GM23248 (cell line): Measurements from ENCODE around the gene ING3. TPM values are rescaled to one million over a fixed set of nuclear protein-coding genes. Genes with fewer than 3 reads are reported as not detected.

ENCODE experiments used
- DNase-seq: peaks from one replicate; pipeline ENCODE4 v3.0.0-alpha.2; 2015
- H2AFZ ChIP-seq: fragments of 200-600 bp; sonication (generic); 2 replicates; pipeline ENCODE4 v1.6.1; 2016; ENCODE audit warnings: antibody characterized with exemption
- H3F3A ChIP-seq: fragments of 200-600 bp; sonication (generic); 2 replicates; pipeline ENCODE4 v1.6.1; 2016; ENCODE audit warnings: mild to moderate bottlenecking, antibody characterized with exemption, mixed run types; ENCODE audit not compliant: insufficient read depth
- H3K27ac ChIP-seq: fragments of 200-600 bp; sonication (generic); 2 replicates; pipeline ENCODE4 v1.5.1; 2016; ENCODE audit warnings: mild to moderate bottlenecking
- H3K27me3 ChIP-seq: fragments of 200-600 bp; sonication (generic); replicated peaks from 2 replicates; pipeline ENCODE4 v1.6.1; 2016; ENCODE audit warnings: mild to moderate bottlenecking; ENCODE audit not compliant: insufficient read depth
- H3K36me3 ChIP-seq: fragments of 200-600 bp; sonication (generic); 2 replicates; pipeline ENCODE4 v1.6.1; 2016; ENCODE audit warnings: low read depth, mild to moderate bottlenecking
- H3K4me1 ChIP-seq: fragments of 200-600 bp; sonication (generic); 2 replicates; pipeline ENCODE4 v1.6.1; 2016; ENCODE audit warnings: mild to moderate bottlenecking; ENCODE audit not compliant: insufficient read depth
- H3K4me2 ChIP-seq: fragments of 200-600 bp; sonication (generic); one replicate; pipeline ENCODE4 v1.6.1; 2016; ENCODE audit warnings: mild to moderate bottlenecking; ENCODE audit not compliant: unreplicated experiment
- H3K4me3 ChIP-seq: fragments of 200-600 bp; sonication (generic); 2 replicates; pipeline ENCODE4 v1.5.1; 2016; ENCODE audit warnings: mild to moderate bottlenecking
- H3K79me2 ChIP-seq: fragments of 200-600 bp; sonication (generic); 2 replicates; pipeline ENCODE4 v1.6.1; 2016; ENCODE audit warnings: mild to moderate bottlenecking; ENCODE audit not compliant: insufficient read depth
- H3K9ac ChIP-seq: fragments of 200-600 bp; sonication (generic); 2 replicates; pipeline ENCODE4 v1.6.1; 2016; ENCODE audit warnings: mild to moderate bottlenecking
- H3K9me2 ChIP-seq: fragments of 200-600 bp; sonication (generic); 2 replicates; pipeline ENCODE4 v1.6.1; 2016; ENCODE audit warnings: mixed run types, mild to moderate bottlenecking, moderate library complexity; ENCODE audit not compliant: insufficient read depth
- H3K9me3 ChIP-seq: fragments of 200-600 bp; sonication (generic); one replicate; pipeline ENCODE4 v1.6.1; 2017; ENCODE audit warnings: low read depth
- H4K20me1 ChIP-seq: fragments of 200-600 bp; sonication (generic); 2 replicates; pipeline ENCODE4 v1.6.0; 2016; ENCODE audit not compliant: insufficient read depth
- EZH2 ChIP-seq: fragments of 200-600 bp; sonication (generic); IDR thresholded peaks from 2 replicates; pipeline ENCODE4 v1.6.1; 2018; ENCODE audit warnings: antibody characterized with exemption, mild to moderate bottlenecking; ENCODE audit not compliant: insufficient read depth, poor library complexity, severe bottlenecking
- EZH2phosphoT487 ChIP-seq: fragments of 200-600 bp; sonication (generic); IDR thresholded peaks from 2 replicates; pipeline ENCODE4 v1.6.1; 2018; ENCODE audit warnings: antibody characterized with exemption, moderate library complexity, mild to moderate bottlenecking, low read depth; ENCODE audit not compliant: insufficient read depth
- WGBS, 2 experiments: methylation state at CpG; one replicate each; pipeline ENCODE4 v1.1.6; 2015 to 2017; ENCODE audit warnings: low lambda C conversion rate in 2 of 2, low coverage in 1 of 2; ENCODE audit errors: missing lambda C conversion rate in 2 of 2; 5-methylcytosine and 5-hydroxymethylcytosine counted together
- in situ Hi-C: fragments of 300-500 bp; cut with MboI; formaldehyde crosslinking; loops from 2 replicates; pipeline ENCODE4 v1.15.0; 2020
- polyA plus RNA-seq: library from polyadenylated mRNA; unstranded; fragments of >200 nt; fragmentation: Nextera tagmentation; extraction: Ambion mirVana; gene quantifications from 2 replicates; pipeline ENCODE4 v1.2.1, GENCODE V29; 2016
- small RNA-seq: library from RNA; depleted of rRNA; stranded (forward); fragments of <200 nt; gene quantifications from one replicate; pipeline ENCODE3, GENCODE V24; 2014; ENCODE audit warnings: low read depth, low replicate concordance
- total RNA-seq: library from RNA; depleted of rRNA; stranded (reverse); fragments of >200 nt; shearing (Covaris generic); gene quantifications from 2 replicates; pipeline ENCODE4 v1.2.3, GENCODE V29; 2014; rRNA removed

The ING3 gene
- total and polyA plus RNA-seq, 2 experiments from 2014 or later = 10.1 to 27.0 TPM

DNA sequence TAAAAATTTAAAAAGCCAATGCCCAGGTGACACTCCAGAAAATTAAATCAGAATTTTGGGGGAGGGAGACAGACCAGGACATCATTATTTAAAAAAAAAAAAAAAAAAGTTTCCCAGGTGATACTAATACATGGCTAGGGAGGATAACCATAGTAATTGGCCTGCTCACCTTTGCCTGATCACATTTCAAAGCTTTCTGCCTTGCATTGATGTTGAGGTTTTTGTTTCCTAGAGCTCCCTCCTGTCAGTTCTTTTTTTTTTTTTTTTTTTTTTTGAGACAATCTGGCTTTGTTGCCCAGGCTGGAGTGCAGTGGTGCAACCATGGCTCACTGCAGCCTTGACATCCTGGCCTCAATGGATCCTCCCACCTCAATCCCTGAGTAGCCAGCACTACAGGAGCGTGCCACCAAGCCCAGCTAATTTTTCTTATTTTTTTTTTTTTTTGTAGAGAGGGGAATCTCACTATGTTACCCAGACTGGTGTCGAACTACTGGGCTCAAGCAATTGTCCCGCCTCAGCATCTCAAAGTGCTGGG lies 76.1 kb downstream of the ING3 start:
- Histone ChIP-seq H3K27me3 (no peaks in the 10 kb centered on the region), H3K9me3 (no peaks in the 10 kb centered on the region), H3K4me1 (peaks cover 18% of the 10 kb centered on the region), H3K79me2 (no peaks in the 10 kb centered on the region), H3K4me3 (no peak overlapping the region), H3K4me2 (no peak overlapping the region), H3K9me2 (no peaks in the 10 kb centered on the region), H3F3A (no peaks in the 10 kb centered on the region), H2AFZ (no peak overlapping the region), H3K9ac (no peak overlapping the region), H3K36me3 (no peaks in the 10 kb centered on the region), H4K20me1 (no peaks in the 10 kb centered on the region), H3K27ac (no peak overlapping the region)
- no peak for TF ChIP-seq EZH2
- TF ChIP-seq EZH2phosphoT487 = no peak
- no peak for DNase-seq
- in situ Hi-C loops = no loop called here
- WGBS, 2 experiments = 98 to 100% methylated on average over 3 of the region's 3 CpGs

Small RNAs within 50 kb of the gene (small RNA-seq; reads per million reads assigned to genes)
- not detected for gene RNA5SP240

Other genes starting within 250 kb of the ING3 start
- gene TSPAN12, start 92.6 kb upstream of the ING3 start, total RNA-seq = under 0.01 and 2.0 TPM in 2 replicates
- 0.70 and 1.1 TPM in 2 replicates for gene TSPAN12, start 92.6 kb upstream of the ING3 start, polyA plus RNA-seq
- gene CPED1, start 37.9 kb downstream of the ING3 start, total RNA-seq = 20.2 and 23.0 TPM in 2 replicates
- 12.4 and 13.5 TPM in 2 replicates for gene CPED1, start 37.9 kb downstream of the ING3 start, polyA plus RNA-seq